GM19035 (cell line): Measurements from ENCODE around the gene TTLL9.

ENCODE experiments used
- ATAC-seq: cut with Tn5 transposase; IDR thresholded peaks from one replicate; pipeline ENCODE4 v1.9.1; 2021; ENCODE audit not compliant: unreplicated experiment

Gene TTLL9

DNA sequence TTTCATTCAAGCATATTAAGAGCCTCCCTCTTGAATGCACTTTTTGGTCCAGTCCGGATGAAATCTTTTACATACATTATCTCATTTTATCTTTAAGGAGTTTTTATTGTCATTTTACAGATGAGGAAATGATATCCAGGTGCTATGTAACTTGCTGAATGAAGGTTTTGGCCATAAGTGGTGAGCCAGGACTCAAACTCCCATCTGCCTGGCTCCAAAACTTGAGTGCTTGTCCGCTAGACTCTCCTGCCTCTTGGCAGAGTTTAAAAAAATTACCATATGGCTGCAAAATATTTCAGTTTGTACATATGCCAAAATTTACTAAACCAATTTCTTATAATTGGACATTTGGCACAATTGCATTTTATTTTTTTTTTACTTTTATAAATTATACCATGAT lies 69.2 kb downstream of the TTLL9 start:
- ATAC-seq = no peak

DNA sequence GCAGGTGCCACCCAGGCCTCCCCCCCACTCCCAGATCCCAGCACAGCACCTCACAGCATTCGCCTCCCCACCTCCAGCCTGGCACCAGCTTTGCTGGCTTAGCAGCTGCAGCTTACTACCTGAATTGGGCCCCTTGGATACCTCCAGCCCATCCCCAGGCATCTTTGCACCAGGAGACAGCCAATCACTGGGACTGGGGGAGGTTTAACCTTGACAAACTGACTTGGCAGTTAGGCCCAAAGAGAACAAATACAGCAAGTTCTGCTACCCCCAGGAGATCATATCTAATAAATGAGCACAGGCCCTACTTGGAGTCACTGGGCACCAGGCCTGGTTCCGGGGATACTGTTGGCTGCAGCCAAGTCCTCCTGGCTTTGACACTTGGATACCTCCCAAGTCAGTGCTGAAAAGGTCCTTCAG lies 72.6 kb downstream of the TTLL9 start:
- no peak for ATAC-seq

DNA sequence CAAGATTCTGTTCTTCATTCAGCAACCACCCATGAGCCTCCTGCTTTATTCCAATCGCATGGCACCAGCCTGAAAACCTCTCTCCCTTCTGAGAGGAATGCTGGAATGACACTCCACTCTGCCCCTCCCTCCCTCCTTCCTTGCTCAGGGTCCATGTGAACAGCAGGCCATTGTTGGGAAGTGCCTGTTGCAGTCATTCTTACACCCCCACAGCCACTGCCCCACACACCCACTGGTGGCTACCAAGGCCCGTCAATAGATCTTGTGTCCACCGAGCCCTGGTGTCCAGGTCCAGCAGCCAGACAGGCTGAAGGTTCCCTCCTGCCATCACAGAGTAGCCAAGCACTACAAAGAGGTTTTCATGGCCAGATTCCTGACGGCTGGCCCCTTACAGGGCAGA lies 74.9 kb downstream of the TTLL9 start:
- no peak for ATAC-seq

GRCh38 chr20:31945785-31946184 lies 75.4 kb downstream of the TTLL9 start:
- ATAC-seq = no peak

DNA sequence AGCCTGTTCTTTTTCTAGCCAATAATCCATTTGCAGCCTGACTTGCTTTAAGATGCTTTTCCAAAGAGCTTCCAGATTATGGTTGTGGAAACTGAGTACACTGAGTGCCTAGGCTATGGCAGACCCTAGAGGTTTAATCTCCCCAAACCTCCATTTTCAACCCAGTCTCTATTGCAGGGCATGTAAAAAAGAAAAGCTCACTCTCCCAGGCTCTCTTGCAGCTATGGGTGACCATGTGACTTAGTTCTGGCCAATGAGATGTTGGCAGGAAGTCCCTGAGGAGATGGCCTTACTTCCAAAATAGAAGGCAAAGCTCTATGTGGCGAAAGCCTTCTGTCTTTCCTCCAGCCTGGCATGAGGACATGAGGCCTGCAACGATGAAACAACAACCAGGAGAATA lies 77.6 kb downstream of the TTLL9 start:
- ATAC-seq = no peak

DNA sequence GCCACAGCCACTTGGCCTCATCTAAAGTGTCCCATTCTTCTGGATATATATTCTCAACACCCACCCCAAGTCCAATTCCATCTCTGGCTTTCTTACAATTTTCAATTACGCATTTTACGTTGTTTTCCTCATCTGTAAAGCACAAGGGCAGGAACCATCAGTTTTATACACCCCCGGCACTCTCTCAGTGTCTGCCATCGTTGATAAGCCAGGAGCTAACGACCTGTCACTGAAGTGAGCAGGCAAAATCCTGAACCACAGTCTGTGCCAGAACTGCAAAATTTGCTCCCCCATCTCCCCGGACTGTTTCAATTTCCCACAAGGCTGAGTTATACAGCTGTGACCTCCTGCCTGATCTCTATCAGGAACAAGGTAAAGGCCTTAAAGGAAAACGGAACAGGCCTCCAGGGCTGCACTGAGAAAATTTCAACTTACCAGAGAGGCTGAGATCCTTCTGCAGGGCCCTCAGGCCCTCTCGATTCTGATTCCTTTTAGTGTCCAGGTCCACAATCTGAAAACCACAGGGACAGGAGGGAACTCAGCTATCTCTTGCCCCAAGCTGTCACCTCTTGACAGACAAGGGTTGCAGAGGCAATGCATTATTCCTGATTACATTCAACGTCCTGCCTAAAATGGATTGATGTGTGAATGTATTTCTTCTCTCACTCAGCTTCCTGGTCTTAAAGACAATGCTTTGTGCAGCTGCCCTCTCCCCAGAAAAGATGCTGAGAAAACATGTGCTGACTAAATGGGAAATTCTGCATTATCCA lies 79.6 kb downstream of the TTLL9 start:
- ATAC-seq = no peak

DNA sequence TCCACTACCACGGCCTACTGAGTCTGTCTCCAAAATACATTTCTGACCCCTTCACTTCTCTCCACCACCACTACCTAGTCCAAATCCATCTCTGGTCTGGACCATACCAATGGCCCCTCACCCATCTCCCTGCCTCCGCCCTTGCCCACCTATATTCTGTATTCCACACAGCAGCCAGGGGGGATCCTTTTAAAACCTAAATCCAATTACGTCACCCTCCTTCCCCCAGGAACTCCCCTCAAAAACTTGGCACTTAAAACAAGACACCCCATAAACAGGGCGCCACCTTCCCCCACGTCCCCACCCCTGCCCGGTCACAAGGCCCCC lies 80.7 kb downstream of the TTLL9 start:
- no peak for ATAC-seq

GRCh38 chr20:31951530-31952453 lies 81.4 kb downstream of the TTLL9 start, which contains the start of gene PDRG1:
TSS of gene PDRG1 (minus strand) at chr20:31952046. CDS start at chr20:31951961, 85 bp downstream.
- peak; percentile 96 for ATAC-seq

- ATAC-seq = no peak
These were observed 83.2 kb downstream of the TTLL9 start for GRCh38 chr20:31953556-31954148.

- ATAC-seq = no peak
These were observed 84.1 kb downstream of the TTLL9 start for GRCh38 chr20:31954500-31954899.

DNA sequence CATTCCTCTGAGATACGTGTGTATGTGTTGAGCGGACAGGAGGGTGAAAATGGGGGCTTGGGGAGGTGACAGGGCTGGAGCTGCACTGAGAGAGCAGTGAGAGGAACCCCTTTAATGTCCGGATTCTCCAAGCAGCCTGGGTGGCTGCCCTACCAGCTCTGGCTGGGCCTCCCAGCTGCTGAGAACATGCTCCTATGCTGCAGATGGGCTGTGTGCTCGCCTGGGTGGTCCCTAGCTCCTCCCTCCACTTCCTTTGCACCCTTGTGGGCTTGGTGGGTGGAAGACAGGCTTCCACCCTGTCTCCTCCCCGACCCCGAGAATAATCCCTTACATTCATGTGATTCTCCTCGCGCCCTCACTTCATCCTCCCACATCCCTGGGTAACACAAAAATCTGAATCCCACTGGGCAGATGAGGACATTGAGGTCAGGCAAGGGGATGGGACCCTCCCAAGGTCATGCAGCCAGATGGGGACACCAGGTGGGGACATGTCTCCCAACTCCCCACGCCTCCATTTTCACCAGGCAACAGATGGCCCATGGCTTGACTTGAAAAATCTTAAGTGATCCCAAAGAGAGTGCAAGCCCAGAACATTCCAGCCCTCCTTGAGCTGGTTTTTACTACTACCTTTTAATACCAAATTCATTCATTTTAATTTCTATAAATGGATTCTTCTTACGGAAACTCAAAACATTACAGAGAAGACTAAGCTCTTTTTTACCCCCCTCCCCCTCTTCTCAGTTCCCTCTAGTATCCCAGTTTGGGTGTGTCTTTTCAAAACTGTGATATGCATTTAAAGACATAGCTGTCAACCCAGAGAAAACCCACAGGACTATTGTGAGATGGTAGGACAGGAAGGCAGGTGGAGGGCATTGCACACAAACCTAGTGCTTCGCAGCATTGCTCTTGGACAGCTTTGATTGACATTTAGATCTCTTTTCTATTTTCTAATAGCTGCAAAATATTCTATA lies 86.4 kb downstream of the TTLL9 start:
- no peak for ATAC-seq

DNA sequence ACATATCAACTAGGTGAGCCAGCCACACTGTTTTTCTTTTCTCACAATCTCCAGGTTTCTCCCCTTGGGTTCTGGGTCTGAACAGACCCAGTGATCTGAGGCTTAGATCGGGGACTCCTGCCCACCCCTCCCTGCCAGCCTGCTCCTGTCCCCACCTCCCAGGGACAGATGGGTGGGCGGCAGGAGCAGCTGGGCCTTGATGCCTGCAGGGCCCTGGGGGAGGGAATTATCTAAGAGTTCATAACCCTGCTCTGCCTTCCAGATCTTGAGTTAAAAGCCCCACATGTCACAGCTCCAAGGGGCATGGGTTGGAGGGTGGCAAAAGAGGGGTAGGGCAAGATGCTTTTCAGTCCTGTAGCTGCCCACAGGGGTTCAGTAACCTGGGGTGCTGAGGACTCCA lies 92.3 kb downstream of the TTLL9 start:
- ATAC-seq = no peak

GRCh38 chr20:31963889-31964288 lies 93.5 kb downstream of the TTLL9 start:
- ATAC-seq = no peak

DNA sequence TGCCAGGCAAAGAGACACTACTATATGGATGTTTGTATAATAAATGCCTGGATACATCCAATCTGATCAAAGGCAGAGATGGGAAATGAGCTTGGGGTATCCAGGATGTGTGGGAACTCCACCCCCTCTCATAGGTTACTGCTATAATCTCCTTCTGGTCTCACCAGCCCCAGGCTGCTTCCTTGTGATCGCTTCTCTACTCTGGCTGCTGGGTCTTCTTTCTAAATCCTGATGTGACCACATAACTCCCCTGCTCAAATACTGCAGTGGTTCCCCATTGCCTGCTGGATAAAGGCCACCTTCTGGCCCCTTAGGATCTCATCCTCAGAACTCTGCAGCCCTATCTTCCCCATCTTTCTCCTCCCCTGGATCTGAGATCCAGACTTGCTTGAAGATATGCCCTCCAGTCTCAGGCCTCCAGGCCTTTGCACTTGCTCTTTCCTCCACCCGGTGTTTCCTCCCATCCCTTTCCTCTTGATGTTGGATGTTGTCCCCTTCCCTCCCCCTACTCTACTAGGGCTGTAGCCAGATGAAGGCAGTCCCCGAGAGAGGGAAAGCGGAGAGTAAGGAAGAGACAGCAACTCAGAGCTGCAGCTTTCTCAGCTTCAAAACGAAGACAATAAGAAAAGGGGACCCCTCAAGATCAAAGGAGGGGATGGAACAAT lies 96.7 kb downstream of the TTLL9 start:
- no peak for ATAC-seq

DNA sequence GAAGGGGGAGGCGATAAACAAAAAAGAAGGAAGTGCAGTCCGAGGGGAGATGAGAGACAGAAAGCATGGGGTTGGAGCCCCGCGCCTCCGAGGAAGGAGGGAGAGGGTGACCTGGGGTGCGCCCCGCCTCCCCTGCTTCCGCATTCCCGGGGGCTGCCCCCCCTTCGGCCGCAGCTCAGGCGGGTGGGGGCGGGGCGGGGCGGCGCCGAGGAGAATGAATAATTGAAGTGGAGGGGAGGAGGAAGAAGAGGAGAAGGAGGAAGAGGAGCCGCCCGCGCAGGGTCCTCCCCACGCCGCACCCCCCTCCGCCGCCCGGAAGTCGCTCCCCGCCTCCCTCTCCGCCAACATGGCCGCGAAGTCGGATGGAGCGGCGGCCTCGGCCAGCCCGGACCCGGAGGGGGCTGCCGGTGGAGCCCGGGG lies 97.4 kb downstream of the TTLL9 start, which contains the start of gene XKR7:
XKR7 (plus strand) TSS at position 322 of the 420 bp plus-strand sequence; CDS start at position 347, 25 bp downstream.
- no peak for ATAC-seq

DNA sequence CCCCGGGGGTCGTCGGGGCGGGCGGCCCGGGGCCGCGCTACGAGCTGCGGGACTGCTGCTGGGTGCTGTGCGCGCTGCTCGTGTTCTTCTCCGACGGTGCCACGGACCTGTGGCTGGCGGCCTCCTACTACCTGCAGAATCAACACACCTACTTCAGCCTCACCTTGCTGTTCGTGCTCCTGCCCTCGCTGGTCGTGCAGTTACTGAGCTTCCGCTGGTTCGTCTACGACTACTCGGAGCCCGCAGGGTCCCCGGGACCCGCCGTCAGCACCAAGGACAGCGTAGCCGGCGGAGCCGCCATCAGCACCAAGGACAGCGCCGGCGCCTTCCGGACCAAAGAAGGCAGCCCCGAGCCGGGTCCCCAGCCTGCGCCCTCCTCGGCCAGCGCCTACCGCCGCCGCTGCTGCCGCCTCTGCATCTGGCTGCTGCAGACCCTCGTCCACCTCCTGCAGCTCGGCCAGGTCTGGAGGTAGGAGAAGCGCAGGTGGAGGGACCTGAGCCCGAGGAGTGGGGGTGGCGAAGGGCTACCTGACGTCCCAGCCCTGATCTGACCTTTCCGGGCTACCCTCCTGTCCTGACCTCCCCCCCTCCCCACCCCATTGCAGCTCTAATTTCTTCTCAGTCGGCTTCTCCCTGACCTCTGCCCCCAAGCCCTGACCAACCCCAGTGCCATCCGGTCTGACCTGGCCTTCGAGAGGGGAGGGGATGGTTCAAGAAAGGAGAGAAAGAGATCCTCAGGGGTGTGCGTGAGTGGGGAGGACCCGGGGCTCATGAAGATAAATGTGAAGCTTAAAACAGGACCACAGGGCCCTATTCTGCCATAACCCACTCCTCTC lies 98.1 kb downstream of the TTLL9 start:
- no peak for ATAC-seq

- ATAC-seq = no peak
These were observed 99.6 kb downstream of the TTLL9 start for GRCh38 chr20:31969991-31970390.

DNA sequence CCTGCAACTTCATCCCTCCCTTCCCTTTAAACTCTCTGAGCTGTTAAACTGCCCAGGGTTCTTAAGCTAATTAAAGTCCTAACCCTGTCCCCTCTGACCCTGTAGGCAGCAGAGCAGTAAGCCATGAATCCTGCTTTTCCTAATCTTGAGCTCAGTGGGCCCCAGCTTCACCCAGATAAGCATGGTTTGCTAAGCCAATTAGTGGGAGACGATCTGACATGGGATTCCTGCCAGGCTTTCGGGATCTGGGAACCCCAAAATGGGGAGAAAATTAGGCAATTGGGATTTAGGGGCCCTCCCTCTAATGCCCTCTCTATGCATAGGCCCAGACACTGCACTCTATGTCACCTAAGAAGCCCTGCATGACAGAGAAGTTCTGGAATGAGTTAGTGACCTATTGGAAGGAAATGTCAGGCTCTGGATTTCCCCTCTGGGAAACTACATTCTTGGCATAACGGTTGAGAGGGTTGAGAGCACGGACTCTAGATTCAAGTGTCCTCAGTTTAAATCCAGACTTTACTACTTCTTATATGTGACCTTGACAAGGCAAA lies 102.1 kb downstream of the TTLL9 start:
- ATAC-seq = no peak

- ATAC-seq = no peak
These were observed 103.9 kb downstream of the TTLL9 start for GRCh38 chr20:31974296-31974695.
